ENCODE measurements around the gene PPP1R8.
"Not testable (repeated sequence)": the region's sequence is repeated elsewhere in the genome, so short reads cannot be mapped to it uniquely, and the experiment has no call there.

The PPP1R8 gene

DNA sequence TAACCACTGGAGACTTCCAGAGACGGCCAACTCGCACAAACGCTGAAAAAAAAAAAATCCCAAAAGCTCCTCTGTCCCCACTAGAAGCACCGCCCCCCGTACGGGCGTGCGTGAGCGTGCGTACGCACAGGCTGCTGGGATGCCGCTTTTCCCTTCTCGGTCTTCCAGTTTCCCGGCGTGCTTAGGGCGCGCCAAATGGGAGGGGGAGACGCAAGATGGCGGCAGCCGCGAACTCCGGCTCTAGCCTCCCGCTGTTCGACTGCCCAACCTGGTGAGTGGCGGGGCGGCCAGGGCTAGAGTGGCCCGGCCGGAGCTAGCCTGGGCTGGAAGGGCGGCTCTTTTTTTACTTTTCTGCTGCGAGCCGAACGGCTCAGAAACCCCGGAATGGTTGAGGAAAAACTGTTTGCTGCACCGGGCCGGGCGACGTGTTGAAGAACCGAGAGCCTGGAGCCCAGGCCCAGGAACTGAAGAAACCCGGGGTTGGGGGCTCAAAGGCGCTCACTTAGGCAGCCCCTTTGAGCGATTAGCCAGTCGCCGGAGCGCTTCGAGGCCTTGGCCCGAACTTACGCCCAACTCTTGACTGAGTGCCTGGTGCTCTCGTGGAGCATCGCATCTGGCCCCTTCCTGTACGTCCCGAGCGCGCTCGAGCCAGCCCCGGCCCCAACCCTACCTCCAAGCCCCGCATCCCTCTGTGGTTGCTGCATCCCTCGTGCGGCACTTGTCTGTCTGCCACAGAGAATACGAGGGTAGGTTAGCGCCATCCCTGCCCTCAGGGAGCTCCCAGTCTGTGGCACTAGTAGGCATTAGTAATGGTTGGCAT, at the start of gene PPP1R8:
PPP1R8 (plus strand) TSS at position 162 of the 820 bp plus-strand sequence; CDS start at position 216, 54 bp downstream.
- peak; percentile 73 for DNase-seq (ENCODE audit: low read depth)

DNA sequence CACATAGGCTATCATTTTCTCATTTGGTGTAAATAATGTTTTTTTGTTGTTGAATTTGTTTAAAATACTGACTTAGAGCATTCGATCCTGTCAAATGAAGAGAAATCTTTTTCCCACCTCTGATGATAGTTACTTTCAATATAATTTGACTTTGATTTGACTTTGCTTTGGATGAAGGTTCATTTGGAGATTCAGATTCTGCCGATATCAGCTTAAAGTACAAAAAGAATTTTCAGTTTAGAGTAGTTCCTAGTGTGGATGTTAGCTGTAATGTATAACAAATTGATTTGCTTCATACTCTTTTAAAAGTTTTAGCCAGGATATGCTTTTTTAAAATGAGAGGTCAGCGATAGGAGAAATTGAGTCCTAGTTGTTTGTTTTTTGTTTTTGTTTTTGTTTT, 47.6 kb upstream of the PPP1R8 start:
- no peak for DNase-seq (ENCODE audit: low read depth)

DNA sequence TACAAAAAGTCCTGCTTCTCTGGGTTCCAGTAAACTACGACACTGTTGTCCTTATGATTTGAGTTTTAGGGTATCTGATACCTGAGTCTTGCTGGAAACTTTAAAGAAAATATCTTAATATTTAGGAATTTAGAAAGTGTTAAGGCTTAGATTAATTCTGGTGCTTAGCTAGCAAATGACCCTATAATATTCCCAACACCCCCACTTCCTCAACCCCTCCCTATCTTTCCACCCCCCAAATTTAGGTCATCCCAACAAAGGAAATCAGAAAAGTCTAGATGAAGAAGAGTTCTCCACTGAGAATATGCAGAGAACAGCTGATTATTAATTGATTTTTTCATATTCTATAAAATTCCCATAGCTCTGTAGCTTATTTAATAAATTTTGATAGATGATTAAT, 45.9 kb upstream of the PPP1R8 start:
- no peak for DNase-seq (ENCODE audit: low read depth)

DNA sequence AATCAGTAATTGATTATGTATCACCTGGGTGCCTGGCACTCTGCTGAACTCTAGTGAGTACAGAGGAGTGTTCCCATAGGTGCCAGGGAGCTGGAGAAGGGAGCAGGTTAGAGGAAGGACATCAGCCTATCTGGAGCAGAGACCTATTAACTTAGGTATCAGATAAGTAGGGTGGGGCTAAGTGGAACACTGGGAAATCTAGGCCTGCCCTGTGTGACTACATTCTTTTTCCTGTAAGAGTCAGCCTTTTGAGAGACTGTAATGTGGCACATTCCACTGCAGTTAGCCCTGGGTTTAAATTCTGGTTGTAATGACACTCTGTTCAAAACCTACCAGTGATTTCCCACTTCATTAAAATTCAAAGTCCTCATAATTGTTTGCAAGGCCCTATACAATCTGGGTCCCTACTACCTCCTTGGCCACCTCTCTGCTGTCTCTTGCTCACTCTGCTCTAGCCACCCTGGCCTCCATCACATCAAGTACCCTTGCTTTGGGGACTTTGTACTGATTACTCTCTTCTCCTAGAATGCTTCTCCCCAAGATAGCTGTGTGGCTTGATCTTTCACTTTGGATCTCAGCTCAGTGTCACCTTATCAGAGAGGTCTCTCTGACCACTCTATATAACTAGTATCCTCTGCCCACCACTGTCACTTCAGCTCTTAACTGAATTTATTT, 44.7 kb upstream of the PPP1R8 start:
- no peak for DNase-seq (ENCODE audit: low read depth)

DNA sequence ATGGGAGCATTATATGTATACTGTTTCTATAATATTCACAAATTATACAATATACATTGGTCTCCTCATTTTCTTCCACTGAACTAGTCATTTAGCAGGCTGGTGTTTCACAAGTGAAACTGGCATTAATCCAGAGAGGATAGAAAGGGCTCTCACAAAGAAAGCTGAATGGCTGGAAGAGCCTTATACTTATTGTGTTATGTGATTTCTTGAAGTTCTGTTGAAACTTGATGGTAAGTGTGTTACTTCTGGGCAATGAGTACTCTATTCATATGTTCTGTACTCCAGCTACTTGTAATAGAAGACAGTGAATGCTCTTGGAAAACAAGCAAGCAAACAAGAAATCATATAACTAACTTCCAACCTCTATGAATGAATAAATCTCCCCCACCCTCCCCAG, 42.7 kb upstream of the PPP1R8 start:
- DNase-seq (ENCODE audit: low read depth) = no peak

DNA sequence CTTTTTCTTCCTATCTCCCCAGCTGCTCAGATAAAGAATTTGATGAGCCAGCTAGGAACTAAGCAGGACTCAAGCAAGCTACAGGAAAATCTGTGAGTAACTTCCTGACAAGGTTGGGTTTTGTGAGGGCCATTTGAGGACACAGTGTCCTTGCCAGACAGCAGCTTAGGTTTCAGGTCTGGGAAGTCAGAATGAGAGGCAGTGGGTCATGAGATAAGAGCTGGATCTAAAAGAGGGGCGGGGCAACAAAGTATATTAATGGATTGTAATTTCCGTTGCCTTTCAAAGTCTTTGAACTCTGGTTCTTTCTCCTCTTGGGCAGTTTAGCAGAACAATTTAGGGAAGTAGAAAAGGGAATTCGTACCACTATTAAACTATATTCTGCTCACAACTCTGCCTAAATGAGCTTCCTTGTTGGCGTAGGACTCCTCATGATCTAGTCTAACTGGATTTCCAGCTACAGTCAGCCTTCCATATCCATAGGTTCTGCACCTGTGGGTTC, 41.0 kb upstream of the PPP1R8 start:
- DNase-seq (ENCODE audit: low read depth) = no peak

DNA sequence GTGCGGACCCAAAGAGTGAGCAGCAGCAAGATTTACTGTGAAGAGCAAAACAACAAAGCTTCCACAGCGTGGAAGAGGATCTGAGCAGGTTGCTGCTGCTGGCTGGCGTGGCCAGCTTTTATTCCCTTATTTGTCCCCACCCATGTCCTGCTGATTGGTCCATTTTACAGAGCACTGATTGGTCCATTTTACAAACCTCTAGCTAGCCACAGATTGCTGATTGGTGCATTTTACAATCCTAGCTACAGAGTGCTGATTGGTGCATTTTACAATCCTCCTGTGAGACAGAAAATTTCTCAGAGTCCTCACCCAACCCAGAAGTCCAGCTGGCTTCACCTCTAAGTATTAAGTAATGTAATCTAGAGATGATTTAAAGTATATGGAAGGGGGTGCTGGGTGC, 40.3 kb upstream of the PPP1R8 start:
- not testable (repeated sequence) for DNase-seq (ENCODE audit: low read depth)

DNA sequence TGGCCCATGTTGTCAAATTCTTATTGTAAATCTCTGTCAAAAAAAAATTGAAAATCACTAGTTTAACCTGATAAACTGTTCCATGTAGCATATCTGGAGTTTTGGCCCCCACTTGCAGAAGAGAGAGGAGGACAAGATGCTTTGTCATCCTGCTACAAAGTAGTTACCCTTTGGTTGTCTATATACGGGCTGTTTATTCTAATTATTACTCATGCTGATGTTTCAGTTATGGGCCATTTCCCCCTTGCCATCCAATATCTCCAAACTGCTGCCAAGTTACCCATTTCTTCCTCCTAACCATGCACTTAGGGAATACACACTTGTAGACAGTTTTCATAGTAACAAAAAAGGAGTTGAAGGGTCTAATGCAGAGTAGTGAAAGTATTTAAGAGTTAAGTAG, 35.0 kb upstream of the PPP1R8 start:
- DNase-seq (ENCODE audit: low read depth) = no peak

DNA sequence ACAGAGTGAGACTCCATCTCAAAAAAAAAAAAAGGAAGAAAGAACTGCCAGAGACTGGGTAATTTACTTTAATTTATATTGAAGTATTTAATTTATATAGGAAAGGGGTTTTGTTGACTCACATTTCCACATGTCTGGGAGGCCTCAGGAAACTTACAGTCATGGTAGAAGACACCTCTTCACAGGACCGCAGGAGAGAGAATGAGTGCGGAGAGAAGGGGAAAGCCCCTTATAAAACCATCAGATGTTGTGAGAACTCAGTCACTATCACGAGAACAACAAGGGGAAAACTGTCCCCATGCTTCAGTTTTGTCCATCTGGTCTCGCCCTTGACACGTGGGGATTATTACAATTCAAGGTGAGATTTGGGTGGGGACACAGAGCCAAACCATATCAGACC, 25.8 kb upstream of the PPP1R8 start:
- DNase-seq (ENCODE audit: low read depth) = no peak

DNA sequence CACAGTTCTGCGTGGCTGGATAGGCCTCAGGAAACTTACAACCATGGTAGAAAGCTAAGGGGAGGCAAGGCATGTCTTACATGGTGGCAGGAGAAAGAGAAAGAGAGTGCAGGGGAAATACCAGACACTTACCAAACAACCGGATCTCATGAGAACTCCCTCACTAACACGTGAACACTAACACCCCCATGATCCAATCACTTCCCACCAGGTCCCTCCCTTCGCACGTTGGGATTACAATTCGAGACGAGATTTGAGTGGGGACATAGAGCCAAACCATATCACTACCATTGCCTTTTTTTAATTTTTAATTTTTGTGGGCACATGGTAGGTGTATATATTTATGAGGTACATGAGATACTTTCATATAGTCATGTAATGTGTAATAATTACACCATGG, 23.8 kb upstream of the PPP1R8 start:
- no peak for DNase-seq (ENCODE audit: low read depth)

DNA sequence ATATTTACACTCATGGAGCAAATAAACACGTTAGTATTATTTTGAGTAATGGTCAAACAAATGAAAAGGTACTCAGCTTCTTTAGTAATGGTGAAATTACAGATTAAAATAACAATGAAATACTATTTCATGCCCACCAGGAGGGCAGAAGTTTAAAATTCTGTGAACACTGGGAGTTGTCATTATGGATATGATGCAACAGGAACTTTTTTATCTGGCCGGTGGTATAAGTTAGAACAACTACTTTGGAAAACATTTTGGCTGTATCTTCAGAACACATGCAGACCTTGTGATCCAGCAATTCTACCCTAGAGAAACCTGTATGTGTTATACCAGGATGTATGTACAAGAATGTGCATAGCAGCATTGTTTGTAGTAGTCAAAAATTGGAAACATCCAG, 23.2 kb upstream of the PPP1R8 start:
- DNase-seq (ENCODE audit: low read depth) = no peak

DNA sequence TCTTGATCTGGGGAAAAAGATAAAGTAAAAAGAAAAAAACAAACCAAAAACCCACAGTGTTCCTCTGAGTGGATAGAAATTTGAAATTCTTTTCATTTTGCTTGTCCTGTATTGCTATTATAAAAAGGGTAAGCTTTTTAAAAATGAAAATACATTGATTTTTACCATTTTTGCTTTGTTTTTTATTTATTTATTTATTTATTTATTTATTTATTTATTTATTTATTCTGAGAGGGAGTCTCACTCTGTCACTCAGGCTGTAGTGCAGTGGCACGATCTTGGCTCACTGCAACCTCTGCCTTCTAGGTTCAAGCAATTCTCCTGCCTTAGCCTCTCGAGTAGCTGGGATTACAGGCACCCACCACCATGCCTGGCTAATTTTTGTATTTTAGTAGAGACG, 22.5 kb upstream of the PPP1R8 start:
- DNase-seq (ENCODE audit: low read depth) = not testable (repeated sequence)

DNA sequence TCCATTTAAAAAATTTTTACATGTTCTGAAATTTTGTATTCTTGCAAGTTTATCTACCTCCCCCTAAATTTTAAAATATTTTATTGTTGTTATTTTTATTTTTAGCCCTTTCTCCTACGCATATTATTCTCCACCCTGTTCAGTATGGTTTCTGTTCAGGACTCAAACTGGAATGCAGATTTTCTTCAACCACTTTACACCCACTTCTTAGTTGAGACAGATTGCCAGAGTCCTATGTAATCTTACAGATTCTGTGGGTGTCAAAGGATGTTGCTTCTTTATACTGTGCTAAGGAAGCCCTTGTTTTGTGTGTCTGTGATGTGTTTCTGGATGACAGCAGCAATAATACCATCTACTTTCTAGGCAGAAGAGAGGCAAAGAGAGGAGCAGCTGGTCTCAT, 20.7 kb upstream of the PPP1R8 start:
- DNase-seq (ENCODE audit: low read depth) = no peak

DNA sequence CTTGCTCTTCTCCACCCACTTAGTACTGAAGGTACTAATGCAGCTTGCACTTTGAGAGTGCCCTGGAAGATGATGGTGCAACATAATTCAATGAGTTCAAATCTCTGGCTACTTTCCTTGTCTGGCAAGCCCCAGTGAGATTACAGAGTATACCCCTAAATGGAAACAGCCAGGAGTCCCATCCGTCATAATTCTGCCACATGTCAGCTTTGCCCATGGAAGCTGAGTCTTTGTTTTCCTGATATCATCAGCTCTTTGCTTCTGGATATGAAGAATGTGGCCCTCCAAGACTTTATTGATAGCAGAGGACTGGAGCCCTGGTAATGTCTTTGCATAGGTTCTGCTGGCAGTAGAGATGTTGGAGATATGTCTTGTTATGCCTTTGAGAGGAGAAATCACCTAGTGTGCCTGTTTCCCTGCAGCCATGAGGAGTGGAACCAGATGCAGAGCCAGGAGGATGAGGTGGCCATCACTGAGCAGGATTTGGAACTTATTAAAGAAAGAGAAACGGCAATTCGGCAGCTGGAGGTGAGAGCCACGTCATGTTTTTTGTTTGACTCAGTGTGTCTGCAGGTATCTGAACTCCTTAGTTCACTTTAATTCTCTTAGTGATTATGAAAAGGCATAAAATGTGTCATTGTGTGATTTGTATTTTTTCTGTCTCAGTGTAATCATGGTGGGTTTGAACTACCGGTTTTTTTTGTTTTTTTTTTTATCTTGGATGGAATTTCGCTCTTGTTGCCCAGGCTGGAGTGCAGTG, 18.7 kb upstream of the PPP1R8 start:
- DNase-seq (ENCODE audit: low read depth) = no peak

DNA sequence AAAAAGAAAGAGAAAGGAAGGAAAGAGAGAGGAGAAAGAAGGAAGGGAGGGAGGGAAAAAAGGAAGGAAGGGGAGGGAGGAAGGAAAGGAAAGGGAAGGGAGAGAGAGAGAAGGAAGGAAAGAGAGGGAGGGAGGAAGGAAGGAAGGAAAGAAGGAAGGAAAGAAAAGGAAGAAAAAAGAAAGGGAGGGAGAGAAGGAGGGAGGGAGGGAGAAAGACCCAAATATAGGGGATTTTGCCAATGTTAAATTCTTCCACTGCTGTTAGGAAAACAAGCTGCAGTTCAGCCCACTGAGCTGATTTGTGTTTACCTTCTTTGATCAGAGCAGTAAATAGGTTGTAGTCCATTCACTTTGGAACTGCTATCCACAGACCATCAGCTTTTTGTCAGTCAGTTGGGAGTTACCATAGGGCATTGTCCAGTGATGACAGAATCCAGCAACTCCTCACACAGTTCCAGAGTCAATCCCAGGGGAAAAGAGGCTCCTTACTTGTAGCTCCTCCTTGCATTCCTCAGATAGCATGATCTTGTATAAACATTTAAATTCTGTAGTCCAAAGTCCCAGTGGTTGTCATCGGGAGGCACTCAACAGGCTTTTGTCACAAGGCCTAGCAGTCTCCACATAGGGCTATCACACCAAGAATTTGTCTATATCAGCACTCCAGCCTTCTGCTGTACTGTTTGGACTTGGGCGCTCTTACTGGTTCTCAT, 13.5 kb upstream of the PPP1R8 start:
- DNase-seq (ENCODE audit: low read depth) = no peak

DNA sequence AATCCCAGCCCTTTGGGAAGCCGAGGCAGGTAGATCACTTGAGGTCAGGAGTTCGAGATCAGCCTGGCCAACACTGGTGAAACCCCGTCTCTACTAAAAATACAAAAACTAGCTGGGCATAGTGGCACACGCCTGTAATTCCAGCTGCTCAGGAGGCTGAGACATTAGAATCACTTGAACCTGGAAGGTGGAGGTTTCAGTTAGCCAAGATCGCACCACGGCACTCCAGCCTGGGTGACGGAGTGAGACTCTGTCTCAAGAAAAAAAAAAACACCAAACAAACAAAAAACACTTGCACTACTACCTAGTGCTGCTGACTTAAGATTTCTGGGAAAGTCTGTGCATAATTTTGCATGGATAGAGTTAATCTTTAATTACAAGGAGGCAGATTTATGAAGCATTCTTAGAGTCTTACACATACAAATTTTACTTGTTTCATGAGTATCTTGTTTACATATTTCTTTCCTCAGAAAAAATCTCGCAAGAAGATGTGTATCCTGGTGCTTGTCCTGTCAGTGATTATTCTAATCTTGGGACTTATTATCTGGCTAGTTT, 8.7 kb upstream of the PPP1R8 start:
- DNase-seq (ENCODE audit: low read depth) = no peak

DNA sequence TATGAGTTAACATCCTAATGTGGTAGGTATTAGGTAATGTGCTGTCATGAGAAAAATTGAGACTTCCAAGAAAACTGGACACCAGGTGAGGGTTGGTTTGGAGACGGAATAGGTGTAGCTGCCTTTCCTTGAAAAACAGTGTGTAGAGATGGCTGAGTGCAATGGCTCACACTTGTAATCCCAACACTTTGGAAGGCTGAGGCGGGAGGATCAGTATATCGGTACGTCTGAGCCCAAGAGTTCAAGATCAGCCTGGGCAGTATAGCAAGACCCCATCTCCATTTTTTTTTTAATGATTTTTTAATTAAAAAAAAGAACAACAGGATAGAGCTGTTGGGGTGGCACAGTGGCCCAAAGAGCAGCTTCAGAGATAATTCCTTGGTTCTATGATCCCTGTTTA, 6.8 kb upstream of the PPP1R8 start:
- no peak for DNase-seq (ENCODE audit: low read depth)

DNA sequence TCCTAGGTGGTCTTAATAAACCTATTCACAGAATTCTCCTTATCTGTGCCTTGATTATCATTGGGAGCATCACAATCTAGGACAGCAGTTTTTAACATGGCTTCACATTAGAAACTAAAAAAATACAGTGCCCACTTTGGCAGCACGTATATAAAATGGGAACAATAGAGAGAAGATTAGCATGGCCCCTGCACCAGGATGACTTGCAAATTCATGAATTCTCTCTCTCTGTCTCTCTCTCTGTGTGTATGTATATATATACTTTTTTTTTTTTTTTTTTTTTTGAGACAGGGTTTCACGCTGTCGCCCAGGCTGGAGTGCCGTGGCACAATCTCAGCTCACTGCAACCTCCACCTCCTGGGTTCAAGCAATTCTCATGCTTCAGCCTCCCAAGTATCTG, 6.2 kb upstream of the PPP1R8 start:
- DNase-seq (ENCODE audit: low read depth) = no peak

DNA sequence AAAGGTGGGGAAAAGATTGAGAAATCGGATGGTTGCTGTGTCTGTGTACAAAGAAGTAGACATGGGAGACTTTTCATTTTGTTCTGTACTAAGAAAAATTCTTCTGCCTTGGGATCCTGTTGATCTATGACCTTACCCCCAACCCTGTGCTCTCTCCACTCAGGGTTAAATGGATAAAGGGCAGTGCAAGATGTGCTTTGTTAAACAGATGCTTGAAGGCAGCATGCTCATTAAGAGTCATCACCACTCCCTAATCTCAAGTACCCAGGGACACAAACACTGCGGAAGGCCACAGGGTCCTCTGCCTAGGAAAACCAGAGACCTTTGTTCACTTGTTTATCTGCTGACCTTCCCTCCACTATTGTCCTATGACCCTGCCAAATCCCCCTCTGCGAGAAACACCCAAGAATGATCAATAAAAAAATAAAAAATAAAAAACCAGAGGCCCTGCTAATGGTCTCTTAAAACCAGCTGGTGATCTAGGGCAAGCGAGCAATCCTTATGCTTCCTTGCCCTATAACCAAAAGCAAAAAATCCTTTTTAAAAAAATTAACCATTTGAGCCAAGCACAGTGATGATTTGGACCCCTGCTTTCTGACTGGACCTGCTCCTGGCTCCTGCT, 1.1 kb upstream of the PPP1R8 start:
- DNase-seq (ENCODE audit: low read depth) = not testable (repeated sequence)

DNA sequence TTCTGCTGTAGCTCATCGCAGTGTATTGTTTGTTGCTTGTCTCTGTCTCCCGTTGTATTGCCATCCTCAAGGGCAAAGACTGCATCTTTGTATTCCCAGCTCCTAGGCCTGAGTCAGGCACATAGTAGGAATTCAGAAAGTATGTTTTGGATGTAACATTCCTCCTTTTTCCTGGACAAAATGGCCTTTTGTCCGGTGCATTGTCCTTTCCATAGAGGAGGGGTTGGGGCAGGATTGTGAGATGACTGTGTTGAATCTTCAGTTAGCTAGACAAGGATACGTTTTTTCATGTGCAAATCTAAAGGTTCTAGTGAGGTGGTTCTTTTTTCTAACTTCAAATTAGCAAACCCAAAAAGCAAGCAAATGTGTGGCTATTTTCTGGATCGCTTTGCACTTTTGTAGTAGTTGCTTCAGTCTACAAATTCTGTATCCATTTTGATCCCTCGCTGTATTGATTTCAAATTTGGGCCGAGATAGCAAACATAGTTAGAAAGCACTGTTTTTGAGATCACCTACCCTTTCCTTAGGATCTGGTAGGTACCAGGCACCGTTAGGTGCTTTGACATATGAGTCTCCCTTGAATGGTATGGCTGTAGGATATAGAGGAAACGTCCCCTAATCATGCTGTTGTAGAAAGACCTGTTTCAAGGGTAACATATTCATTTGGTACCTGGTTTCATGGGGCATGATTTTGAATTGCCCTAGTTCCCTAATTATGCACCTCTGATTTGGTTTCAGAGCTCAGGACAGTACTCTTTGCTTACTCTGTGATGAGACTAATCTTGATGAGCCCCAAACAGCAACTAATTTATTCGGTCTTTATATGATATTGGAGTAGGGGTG, 1.2 kb downstream of the PPP1R8 start:
- DNase-seq (ENCODE audit: low read depth) = no peak

All from stimulated activated CD8-positive, alpha-beta memory T cell treated with anti-CD3 and anti-CD28 coated beads, Interleukin-15, amount 100 ng/mL, for 1 hour (primary cell).